Lung (tissue), 16 donors: ENCODE data around the gene NLN. TPM values are rescaled to one million over a fixed set of nuclear protein-coding genes. Genes with fewer than 3 reads are reported as not detected.
"Not testable (repeated sequence)": the region's sequence is repeated elsewhere in the genome, so short reads cannot be mapped to it uniquely, and the experiment has no call there.

ENCODE experiments used
- ATAC-seq: fragments of 200-7000 bp; cut with Tn5 transposase; one replicate; pipeline ENCODE4 v1.9.1; 2020; ENCODE audit warnings: moderate number of reproducible peaks; ENCODE audit not compliant: insufficient read depth, low FRiP score
- DNase-seq, 3 donors: peaks; one replicate each; pipeline ENCODE4 v3.0.0-alpha.2; 2013 to 2017
- H3K27ac ChIP-seq, 2 donors: one replicate each; pipeline ENCODE4 v1.5.1; 2013; ENCODE audit warnings: mild to moderate bottlenecking in 2 of 2, moderate library complexity in 2 of 2, control low read depth in 1 of 2, inconsistent platforms in 1 of 2, low read depth in 1 of 2, low read length in 1 of 2
- H3K27me3 ChIP-seq, 3 donors: one replicate each; pipeline ENCODE4 v1.5.1; 2013; ENCODE audit warnings: low read length in 2 of 3; ENCODE audit not compliant: control insufficient read depth in 3 of 3, insufficient read depth in 3 of 3
- H3K36me3 ChIP-seq, 4 donors: one replicate each; pipeline ENCODE4 v1.5.1; 2013; ENCODE audit warnings: low read length in 4 of 4, mild to moderate bottlenecking in 1 of 4, moderate library complexity in 1 of 4; ENCODE audit not compliant: control insufficient read depth in 4 of 4, insufficient read depth in 4 of 4
- H3K4me1 ChIP-seq, 5 donors: one replicate each; pipeline ENCODE4 v1.5.1; 2013; ENCODE audit warnings: low read length in 5 of 5, mild to moderate bottlenecking in 2 of 5, moderate library complexity in 1 of 5; ENCODE audit not compliant: control insufficient read depth in 5 of 5, insufficient read depth in 5 of 5
- H3K4me3 ChIP-seq: one replicate; pipeline ENCODE4 v1.5.1; 2013; ENCODE audit warnings: mild to moderate bottlenecking, control low read depth, moderate library complexity
- H3K9ac ChIP-seq, 2 donors: one replicate each; pipeline ENCODE4 v1.5.1; 2013; ENCODE audit warnings: low read length in 2 of 2, control low read depth in 1 of 2; ENCODE audit not compliant: insufficient read depth in 1 of 2
- H3K9me3 ChIP-seq, 4 donors: one replicate each; pipeline ENCODE4 v1.5.1; 2013; ENCODE audit warnings: low read length in 3 of 4, mild to moderate bottlenecking in 1 of 4, moderate library complexity in 1 of 4; ENCODE audit not compliant: control insufficient read depth in 4 of 4, insufficient read depth in 3 of 4
- CTCF ChIP-seq: IDR thresholded peaks from 2 replicates; pipeline ENCODE4 v1.5.1; 2012; ENCODE audit warnings: mild to moderate bottlenecking; ENCODE audit errors: control extremely low read depth, extremely low read depth
- WGBS, 2 donors: extraction: QIAGEN DNeasy Blood & Tissue Kit; methylation state at CpG; one replicate each; pipeline ENCODE4 v1.1.7; 2013; 5-methylcytosine and 5-hydroxymethylcytosine counted together
- long read RNA-seq, 5 donors: transcript quantifications; one replicate each; lab custom pipeline, GENCODE V29; 2026
- polyA plus RNA-seq, 2 donors: library from polyadenylated mRNA; stranded (reverse); fragments of 200-250 nt; gene quantifications; one replicate each; pipeline ENCODE4 v1.2.1, GENCODE V29; 2013
- total RNA-seq, 2 donors: library from RNA; depleted of rRNA in 1 of 2; stranded (reverse); fragments of >200 nt in 1 of 2; gene quantifications; one replicate each; pipeline ENCODE4 v1.2.1, GENCODE V29; 2014 to 2021
- donor health status: control.
- donor health status: control.
- donor health status: Bipolar disorder and iron deficiency.
- donor health status: healthy.
- donor health status: DM: yes; HTN: yes; CAD: no.

The NLN gene
- total RNA-seq (10 to 100 TPM; 11.7 to 21.3 TPM), polyA plus RNA-seq (10 to 100 TPM in 1 of 2 donors, 1 to 10 TPM in 1; 2.9 to 11.9 TPM)
- long read RNA-seq, donor 1, full-length matches to known transcripts: 1 of 1 reads
- long read RNA-seq, donor 1, partial matches to known transcripts: 0 of 1 reads
- long read RNA-seq, donor 1, other reads (novel, unspliced or antisense): 0 of 1 reads
- long read RNA-seq, donor 2: 0 reads
- long read RNA-seq, donor 3, full-length matches to known transcripts: 1 of 1 reads
- long read RNA-seq, donor 3, partial matches to known transcripts: 0 of 1 reads
- long read RNA-seq, donor 3, other reads (novel, unspliced or antisense): 0 of 1 reads
- long read RNA-seq, donor 4, full-length matches to known transcripts: 2 of 2 reads
- long read RNA-seq, donor 4, partial matches to known transcripts: 0 of 2 reads
- long read RNA-seq, donor 4, other reads (novel, unspliced or antisense): 0 of 2 reads
- long read RNA-seq, donor 5, full-length matches to known transcripts: 2 of 2 reads
- long read RNA-seq, donor 5, partial matches to known transcripts: 0 of 2 reads
- long read RNA-seq, donor 5, other reads (novel, unspliced or antisense): 0 of 2 reads

DNA sequence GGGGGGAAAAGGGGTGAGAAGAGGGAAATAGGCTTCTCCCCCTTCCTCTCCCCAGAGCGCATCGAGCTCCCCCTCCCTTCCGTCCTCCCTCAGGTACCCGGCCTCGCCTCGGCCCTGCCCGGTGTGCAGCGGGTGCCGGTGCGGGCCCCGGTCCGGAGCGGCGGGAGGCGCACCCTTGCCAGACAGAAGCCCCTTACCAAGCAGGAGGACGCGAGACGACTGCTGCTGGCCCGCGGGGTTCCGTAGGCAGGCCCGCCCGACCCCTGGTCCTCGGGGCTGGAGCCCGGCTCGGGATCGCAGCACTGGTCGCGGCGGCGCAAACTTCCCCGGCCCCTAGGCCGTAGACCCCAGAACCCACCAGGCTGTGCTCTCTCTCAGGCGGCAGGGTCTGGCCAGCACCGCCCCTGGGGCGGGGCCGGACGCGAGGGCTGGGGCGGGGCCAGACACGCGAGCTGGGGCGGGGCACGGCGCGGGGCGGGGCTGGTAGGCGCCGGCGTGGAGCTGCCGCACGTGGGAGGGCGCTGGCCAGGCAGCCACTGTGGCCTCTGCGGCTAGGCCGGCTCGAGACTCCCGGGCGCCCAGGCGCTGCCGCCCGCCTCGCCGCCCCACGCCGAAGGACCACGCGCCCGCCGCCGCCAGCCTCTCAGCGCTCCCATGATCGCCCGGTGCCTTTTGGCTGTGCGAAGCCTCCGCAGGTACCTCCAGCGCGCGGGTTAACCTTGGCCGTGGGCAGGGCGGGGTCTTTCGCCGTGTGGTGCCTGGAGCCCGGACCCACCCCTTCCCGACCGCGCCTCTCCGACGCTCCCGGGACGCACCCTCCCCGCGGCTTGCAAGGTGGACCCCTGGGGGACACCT, at the start of gene NLN, which contains the start of gene SGTB:
Gene NLN, plus strand, starts transcription at position 486 of the 855 bp plus-strand sequence. Its CDS starts 169 bp downstream, at position 655.
Gene SGTB, minus strand, starts transcription at position 390 of the 855 bp plus-strand sequence. CDS start 1,302 bp downstream, outside the sequence.
- H3K27ac ChIP-seq: peak within 1 kb of the TSS; percentile 73 to 91
- no peak for TF ChIP-seq CTCF
- peak; percentile 99 for ATAC-seq

DNA sequence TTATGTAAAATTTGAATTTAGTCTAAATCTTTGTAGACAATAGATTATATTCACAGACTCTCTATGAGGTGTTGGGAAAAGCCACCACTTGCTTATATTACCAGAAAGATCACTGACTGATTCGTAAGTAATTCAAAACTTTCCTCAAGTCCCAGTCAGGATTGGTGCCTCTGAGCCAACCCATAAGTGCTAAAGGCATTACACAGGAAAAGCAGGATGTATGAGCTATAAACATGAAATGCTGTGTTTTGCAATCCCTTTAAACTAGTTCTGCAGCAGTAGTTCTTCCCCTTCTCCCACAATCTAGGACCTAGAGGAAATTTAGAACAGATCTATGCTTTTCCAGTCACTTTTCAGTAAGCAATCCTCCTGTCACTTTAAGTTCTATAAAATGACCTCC, 49.2 kb upstream of the NLN start:
- no peak overlapping the region for H3K9ac ChIP-seq
- H3K4me1 ChIP-seq: peaks cover 0 to 5% (median 0%) of the 10 kb centered on the region in 5 donors
- no peaks in the 10 kb centered on the region for H3K27me3 ChIP-seq
- no peak overlapping the region for H3K4me3 ChIP-seq
- peaks cover 0 to 8% (median 5%) of the 10 kb centered on the region in 4 donors for H3K36me3 ChIP-seq
- TF ChIP-seq CTCF: no peak
- no peak for ATAC-seq
- H3K27ac ChIP-seq: no peak overlapping the region
- no peaks in the 10 kb centered on the region for H3K9me3 ChIP-seq
- WGBS, 2 donors: 36 to 52% methylated on average over 1 of the region's 1 CpG
- peak; percentile 33 to 77 (median 35) for DNase-seq

More for the DNA sequence above, at the start of gene NLN, which contains the start of gene SGTB:
- H3K9ac ChIP-seq: peak within 1 kb of the TSS; percentile 51 to 67
- peak; percentile 89 to 94 (median 92) for DNase-seq
- H3K9me3 ChIP-seq: peaks cover 0 to 2% (median 0%) of the 10 kb centered on the region in 4 donors
- no peaks in the 10 kb centered on the region for H3K27me3 ChIP-seq
- 1% methylated on average over 53 to 91 of the region's 92 CpGs for WGBS, 2 donors
- H3K4me1 ChIP-seq: peaks cover 0 to 12% (median 0%) of the 10 kb centered on the region in 5 donors
- peaks cover 0 to 5% (median 2%) of the 10 kb centered on the region in 4 donors for H3K36me3 ChIP-seq
- H3K4me3 ChIP-seq: peak within 1 kb of the TSS; percentile 98

DNA sequence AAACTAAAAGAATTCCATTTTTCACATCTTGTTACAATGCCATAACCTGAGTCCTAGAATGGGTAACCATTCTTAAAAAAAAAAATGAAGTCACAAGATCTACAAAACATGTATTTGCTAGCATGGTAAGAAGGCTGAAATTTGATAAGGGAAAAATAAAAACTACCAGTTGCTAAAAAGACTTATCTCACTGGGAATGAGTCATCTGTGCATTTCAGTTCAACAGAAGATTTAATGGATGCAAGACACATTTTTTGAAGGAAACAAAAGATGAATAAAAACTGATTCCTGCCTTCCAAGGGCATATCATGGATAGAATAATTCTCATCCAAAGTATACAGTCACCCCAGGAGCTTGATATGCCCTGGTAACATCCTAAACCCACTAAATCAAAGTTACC, 47.3 kb upstream of the NLN start:
- DNase-seq (no peak), ATAC-seq (no peak)
- no peak for TF ChIP-seq CTCF
- H3K4me3 ChIP-seq: no peak overlapping the region
- no peak overlapping the region for H3K27ac ChIP-seq
- H3K9ac ChIP-seq: no peak overlapping the region
- H3K4me1 ChIP-seq: peaks cover 0 to 5% (median 0%) of the 10 kb centered on the region in 5 donors
- no peaks in the 10 kb centered on the region for H3K9me3 ChIP-seq
- H3K27me3 ChIP-seq: no peaks in the 10 kb centered on the region
- peaks cover 0 to 8% (median 7%) of the 10 kb centered on the region in 4 donors for H3K36me3 ChIP-seq

- not testable (repeated sequence) for H3K27me3 ChIP-seq, H3K4me3 ChIP-seq, H3K36me3 ChIP-seq, H3K4me1 ChIP-seq, H3K27ac ChIP-seq, ATAC-seq, DNase-seq, H3K9ac ChIP-seq, H3K9me3 ChIP-seq
- WGBS, 2 donors: 48 to 79% methylated on average over 3 of the region's 3 CpGs
Measured at GRCh38 chr5:65676056-65676455, 45.9 kb upstream of the NLN start.
